GM18517 (cell line): ENCODE results near the gene FRAS1.
"Not testable (repeated sequence)": the region's sequence is repeated elsewhere in the genome, so short reads cannot be mapped to it uniquely, and the experiment has no call there.

ENCODE experiments used
- ATAC-seq: cut with Tn5 transposase; IDR thresholded peaks from one replicate; pipeline ENCODE4 v1.9.1; 2021; ENCODE audit warnings: mild to moderate bottlenecking, moderate library complexity; ENCODE audit not compliant: unreplicated experiment

Gene FRAS1

GRCh38 chr4:78532046-78532445 lies 474.9 kb downstream of the FRAS1 start:
- no peak for ATAC-seq

GRCh38 chr4:78533854-78534253 lies 476.7 kb downstream of the FRAS1 start:
- ATAC-seq: no peak

- ATAC-seq: no peak
These were observed 477.3 kb downstream of the FRAS1 start for GRCh38 chr4:78534286-78534955.

- no peak for ATAC-seq
These were observed 485.2 kb downstream of the FRAS1 start for GRCh38 chr4:78542373-78542772.

- ATAC-seq: no peak
These were observed 486.5 kb downstream of the FRAS1 start for GRCh38 chr4:78543424-78544125.

- no peak for ATAC-seq
These were observed 487.6 kb downstream of the FRAS1 start for GRCh38 chr4:78544678-78545077.

GRCh38 chr4:78545275-78546246 lies 488.4 kb downstream of the FRAS1 start:
- ATAC-seq: no peak

GRCh38 chr4:78547899-78548298 lies 490.8 kb downstream of the FRAS1 start:
- not testable (repeated sequence) for ATAC-seq

- not testable (repeated sequence) for ATAC-seq
These were observed 491.8 kb downstream of the FRAS1 start for GRCh38 chr4:78548889-78549288.

- peak; percentile 68 for ATAC-seq
These were observed 494.6 kb downstream of the FRAS1 start, which contains the start of gene ANXA3 for GRCh38 chr4:78551420-78552351. Gene ANXA3, plus strand, starts transcription at chr4:78551770. Its CDS starts 2,704 bp downstream, at chr4:78554474.

- ATAC-seq: no peak
These were observed 495.4 kb downstream of the FRAS1 start for GRCh38 chr4:78552389-78553042.

GRCh38 chr4:78553043-78553396 lies 495.9 kb downstream of the FRAS1 start:
- ATAC-seq: no peak

- ATAC-seq: no peak
These were observed 496.5 kb downstream of the FRAS1 start for GRCh38 chr4:78553529-78554060.

GRCh38 chr4:78556665-78557064 lies 499.5 kb downstream of the FRAS1 start:
- no peak for ATAC-seq

- no peak for ATAC-seq
These were observed 500.7 kb downstream of the FRAS1 start for GRCh38 chr4:78557841-78558240.

- no peak for ATAC-seq
These were observed 501.3 kb downstream of the FRAS1 start for GRCh38 chr4:78558410-78558809.

- no peak for ATAC-seq
These were observed 503.3 kb downstream of the FRAS1 start for GRCh38 chr4:78560296-78560963.

GRCh38 chr4:78561677-78562076 lies 504.6 kb downstream of the FRAS1 start:
- no peak for ATAC-seq

- ATAC-seq: no peak
These were observed 505.6 kb downstream of the FRAS1 start for GRCh38 chr4:78562687-78563086.
